Mesendoderm (in vitro differentiated cells): ENCODE data around the gene C19orf12.

Experiments used
- DNase-seq: peaks from one replicate; pipeline ENCODE4 v3.0.0; 2013
- H2AK5ac ChIP-seq: 2 replicates; pipeline ENCODE4 v1.6.1; 2013; ENCODE audit warnings: low read length, inconsistent platforms
- H2BK120ac ChIP-seq: 2 replicates; pipeline ENCODE4 v1.6.1; 2013; ENCODE audit warnings: low read depth, mild to moderate bottlenecking, low read length, moderate library complexity, mixed read lengths
- H2BK15ac ChIP-seq: replicated peaks from 2 replicates; pipeline ENCODE4 v1.6.1; 2013; ENCODE audit warnings: low read depth, mild to moderate bottlenecking, moderate library complexity
- H2BK5ac ChIP-seq: 2 replicates; pipeline ENCODE4 v1.6.1; 2013; ENCODE audit warnings: low read length, inconsistent platforms
- H3K18ac ChIP-seq: 2 replicates; pipeline ENCODE4 v1.6.1; 2013; ENCODE audit warnings: mild to moderate bottlenecking, low read length, mixed read lengths
- H3K23ac ChIP-seq: one replicate; pipeline ENCODE4 v1.6.1; 2013; ENCODE audit warnings: low read length
- H3K27ac ChIP-seq: 2 replicates; pipeline ENCODE4 v1.5.1; 2013; ENCODE audit warnings: low read depth, mild to moderate bottlenecking, inconsistent platforms, low read length, moderate library complexity
- H3K27me3 ChIP-seq: 2 replicates; pipeline ENCODE4 v1.6.1; 2013; ENCODE audit warnings: low read length, control low read depth, mild to moderate bottlenecking, inconsistent platforms; ENCODE audit not compliant: insufficient read depth, poor library complexity
- H3K36me3 ChIP-seq: 2 replicates; pipeline ENCODE4 v1.6.1; 2013; ENCODE audit warnings: low read length, inconsistent platforms; ENCODE audit not compliant: control insufficient read depth, insufficient read depth
- H3K4ac ChIP-seq: one replicate; pipeline ENCODE4 v1.6.1; 2013; ENCODE audit warnings: low read depth, mild to moderate bottlenecking, low read length, moderate library complexity
- H3K4me1 ChIP-seq: 2 replicates; pipeline ENCODE4 v1.6.1; 2013; ENCODE audit warnings: low read depth, low read length, inconsistent platforms; ENCODE audit not compliant: control insufficient read depth
- H3K4me2 ChIP-seq: 2 replicates; pipeline ENCODE4 v1.6.1; 2013; ENCODE audit warnings: low read length
- H3K4me3 ChIP-seq: 2 replicates; pipeline ENCODE4 v1.5.1; 2013; ENCODE audit warnings: mild to moderate bottlenecking, low read length
- H3K56ac ChIP-seq: one replicate; pipeline ENCODE4 v1.6.1; 2013; ENCODE audit warnings: low read length
- H3K79me1 ChIP-seq: 2 replicates; pipeline ENCODE4 v1.6.1; 2013; ENCODE audit warnings: low read length, inconsistent platforms
- H3K79me2 ChIP-seq: 2 replicates; pipeline ENCODE4 v1.6.1; 2013; ENCODE audit warnings: mild to moderate bottlenecking, low read length; ENCODE audit not compliant: control insufficient read depth, insufficient read depth
- H3K9ac ChIP-seq: 2 replicates; pipeline ENCODE4 v1.6.1; 2013; ENCODE audit warnings: low read length, inconsistent platforms
- H4K5ac ChIP-seq: one replicate; pipeline ENCODE4 v1.6.1; 2013; ENCODE audit warnings: low read length
- H4K8ac ChIP-seq: one replicate; pipeline ENCODE4 v1.6.1; 2013; ENCODE audit warnings: low read depth, mild to moderate bottlenecking, control low read depth, low read length, moderate library complexity
- WGBS: extraction: QIAGEN DNeasy Blood & Tissue Kit; methylation state at CpG from one replicate; pipeline ENCODE4 v1.1.7; 2013; ENCODE audit warnings: low lambda C conversion rate, missing lambda C conversion rate; ENCODE audit not compliant: insufficient coverage; ENCODE audit errors: extremely low coverage; 5-methylcytosine and 5-hydroxymethylcytosine counted together

Gene C19orf12

GRCh38 chr19:29675120-29675649 lies 39.9 kb downstream of the C19orf12 start:
- no peak overlapping the region for H3K27ac ChIP-seq

GRCh38 chr19:29674374-29675119 lies 40.5 kb downstream of the C19orf12 start:
- no peak overlapping the region for H2BK5ac ChIP-seq
- no peak overlapping the region for H2BK120ac ChIP-seq
- no peak for DNase-seq
- H3K36me3 ChIP-seq: no peaks in the 10 kb centered on the region
- H3K23ac ChIP-seq: no peak overlapping the region
- H3K56ac ChIP-seq: no peak overlapping the region
- H3K27me3 ChIP-seq: no peaks in the 10 kb centered on the region
- H3K4ac ChIP-seq: no peak overlapping the region
- no peak overlapping the region for H3K4me2 ChIP-seq
- no peak overlapping the region for H3K27ac ChIP-seq
- no peak overlapping the region for H2AK5ac ChIP-seq
- H3K18ac ChIP-seq: no peak overlapping the region
- no peak overlapping the region for H4K5ac ChIP-seq
- H2BK15ac ChIP-seq: no peak overlapping the region
- no peak overlapping the region for H3K4me3 ChIP-seq
- no peaks in the 10 kb centered on the region for H3K79me2 ChIP-seq
- H3K9ac ChIP-seq: no peak overlapping the region
- H4K8ac ChIP-seq: no peak overlapping the region
- WGBS: no CpG with 5 or more reads among the region's 34 CpGs
- no peaks in the 10 kb centered on the region for H3K4me1 ChIP-seq
- peaks cover 1% of the 10 kb centered on the region for H3K79me1 ChIP-seq

More at GRCh38 chr19:29675120-29675649, 39.9 kb downstream of the C19orf12 start:
- WGBS: no CpG with 5 or more reads among the region's 10 CpGs
- no peak overlapping the region for H3K18ac ChIP-seq
- H3K56ac ChIP-seq: no peak overlapping the region
- no peak overlapping the region for H4K5ac ChIP-seq
- no peak overlapping the region for H3K4ac ChIP-seq
- H3K36me3 ChIP-seq: no peaks in the 10 kb centered on the region
- no peak overlapping the region for H3K23ac ChIP-seq
- DNase-seq: no peak
- H3K79me2 ChIP-seq: no peaks in the 10 kb centered on the region
- H3K27me3 ChIP-seq: no peaks in the 10 kb centered on the region
- peaks cover 1% of the 10 kb centered on the region for H3K79me1 ChIP-seq
- no peak overlapping the region for H3K4me3 ChIP-seq
- H3K9ac ChIP-seq: no peak overlapping the region
- H2BK15ac ChIP-seq: no peak overlapping the region
- H2AK5ac ChIP-seq: no peak overlapping the region
- H3K4me1 ChIP-seq: no peaks in the 10 kb centered on the region
- no peak overlapping the region for H2BK120ac ChIP-seq
- no peak overlapping the region for H2BK5ac ChIP-seq
- no peak overlapping the region for H3K4me2 ChIP-seq
- H4K8ac ChIP-seq: no peak overlapping the region

GRCh38 chr19:29673451-29674371 lies 41.4 kb downstream of the C19orf12 start:
- no peak overlapping the region for H3K4ac ChIP-seq
- H4K5ac ChIP-seq: no peak overlapping the region
- H3K4me1 ChIP-seq: no peaks in the 10 kb centered on the region
- H3K27ac ChIP-seq: no peak overlapping the region
- no peaks in the 10 kb centered on the region for H3K36me3 ChIP-seq
- no CpG with 5 or more reads among the region's 57 CpGs for WGBS
- peaks cover 1% of the 10 kb centered on the region for H3K79me1 ChIP-seq
- H3K4me3 ChIP-seq: no peak overlapping the region
- no peak overlapping the region for H3K4me2 ChIP-seq
- no peaks in the 10 kb centered on the region for H3K27me3 ChIP-seq
- no peak overlapping the region for H4K8ac ChIP-seq
- no peak overlapping the region for H3K9ac ChIP-seq
- no peak overlapping the region for H3K56ac ChIP-seq
- H3K23ac ChIP-seq: no peak overlapping the region
- H3K18ac ChIP-seq: no peak overlapping the region
- no peak overlapping the region for H2BK15ac ChIP-seq
- no peaks in the 10 kb centered on the region for H3K79me2 ChIP-seq
- H2BK5ac ChIP-seq: no peak overlapping the region
- no peak overlapping the region for H2AK5ac ChIP-seq
- no peak overlapping the region for H2BK120ac ChIP-seq
- DNase-seq: no peak

GRCh38 chr19:29672933-29673336 lies 42.1 kb downstream of the C19orf12 start:
- Histone ChIP-seq H3K79me1 (peaks cover 1% of the 10 kb centered on the region), H3K79me2 (no peaks in the 10 kb centered on the region), H2BK15ac (no peak overlapping the region), H3K56ac (no peak overlapping the region), H3K4me1 (no peaks in the 10 kb centered on the region), H2BK5ac (no peak overlapping the region), H3K27me3 (no peaks in the 10 kb centered on the region), H3K18ac (no peak overlapping the region), H4K8ac (no peak overlapping the region), H4K5ac (no peak overlapping the region), H3K4me3 (no peak overlapping the region), H3K36me3 (no peaks in the 10 kb centered on the region), H2BK120ac (no peak overlapping the region), H3K4me2 (no peak overlapping the region), H3K9ac (no peak overlapping the region), H3K23ac (no peak overlapping the region), H2AK5ac (no peak overlapping the region), H3K27ac (no peak overlapping the region), H3K4ac (no peak overlapping the region)
- no CpG with 5 or more reads among the region's 11 CpGs for WGBS
- no peak for DNase-seq

- Histone ChIP-seq H4K8ac (no peak overlapping the region), H3K4me1 (no peaks in the 10 kb centered on the region), H3K56ac (no peak overlapping the region), H3K4me3 (no peak overlapping the region), H3K27ac (no peak overlapping the region), H3K27me3 (no peaks in the 10 kb centered on the region), H3K4me2 (no peak overlapping the region), H3K23ac (no peak overlapping the region), H3K9ac (no peak overlapping the region), H2BK120ac (no peak overlapping the region), H2AK5ac (no peak overlapping the region), H3K79me1 (peaks cover 1% of the 10 kb centered on the region), H3K36me3 (no peaks in the 10 kb centered on the region), H3K79me2 (no peaks in the 10 kb centered on the region), H2BK15ac (no peak overlapping the region), H3K18ac (no peak overlapping the region), H2BK5ac (no peak overlapping the region), H3K4ac (no peak overlapping the region), H4K5ac (no peak overlapping the region)
- no CpG with 5 or more reads among the region's 8 CpGs for WGBS
- DNase-seq: no peak
These were observed 42.6 kb downstream of the C19orf12 start for GRCh38 chr19:29672319-29672932.
